Lower lobe of right lung (tissue), 2 donors: Measurements from ENCODE around the gene PCYOX1L. TPM values are rescaled to one million over a fixed set of nuclear protein-coding genes. Genes with fewer than 3 reads are reported as not detected.

Experiments used
- ATAC-seq, 2 donors: fragments of 200-7000 bp; cut with Tn5 transposase; one replicate each; pipeline ENCODE4 v1.9.1; 2020 to 2022; ENCODE audit warnings: mild to moderate bottlenecking in 2 of 2, moderate library complexity in 2 of 2
- DNase-seq: peaks from one replicate; pipeline ENCODE4 v3.0.0-alpha.2; 2020
- H3K27ac ChIP-seq: fragments of 200-600 bp; one replicate; pipeline ENCODE4 v1.8.0; 2022
- H3K27me3 ChIP-seq: fragments of 200-600 bp; one replicate; pipeline ENCODE4 v1.8.0; 2022; ENCODE audit warnings: low read depth
- H3K36me3 ChIP-seq: fragments of 200-600 bp; one replicate; pipeline ENCODE4 v1.8.0; 2022; ENCODE audit warnings: mild to moderate bottlenecking
- H3K4me1 ChIP-seq: fragments of 200-600 bp; one replicate; pipeline ENCODE4 v1.8.0; 2022
- H3K4me3 ChIP-seq: fragments of 200-600 bp; one replicate; pipeline ENCODE4 v1.8.0; 2022; ENCODE audit warnings: mild to moderate bottlenecking
- H3K9me3 ChIP-seq: fragments of 200-600 bp; one replicate; pipeline ENCODE4 v1.8.0; 2022
- intact Hi-C: fragments of 100-400 bp; cut with DNase I; formaldehyde crosslinking; loops from one replicate; pipeline ENCODE4 v1.11.0; 2022
- total RNA-seq: library from RNA; stranded (reverse); fragmentation: NEBNext Ultra II Directional; extraction: Animal tissue kit (Norgen Biotek cat#: 25700); gene quantifications from one replicate; pipeline ENCODE4 v1.2.1, GENCODE V29; 2021
- TF ChIP-seq, protein P1 (sequence below): fragments of 200-600 bp; IDR thresholded peaks from one replicate; pipeline ENCODE4 v1.8.0; 2022; ENCODE audit warnings: antibody characterized with exemption, mild to moderate bottlenecking
- donor health status: DM: no; HTN: yes; CAD: no; lungs with severe emphysema.

Gene PCYOX1L
- total RNA-seq, 1 donor from 2014 or later = 5.9 TPM

DNA sequence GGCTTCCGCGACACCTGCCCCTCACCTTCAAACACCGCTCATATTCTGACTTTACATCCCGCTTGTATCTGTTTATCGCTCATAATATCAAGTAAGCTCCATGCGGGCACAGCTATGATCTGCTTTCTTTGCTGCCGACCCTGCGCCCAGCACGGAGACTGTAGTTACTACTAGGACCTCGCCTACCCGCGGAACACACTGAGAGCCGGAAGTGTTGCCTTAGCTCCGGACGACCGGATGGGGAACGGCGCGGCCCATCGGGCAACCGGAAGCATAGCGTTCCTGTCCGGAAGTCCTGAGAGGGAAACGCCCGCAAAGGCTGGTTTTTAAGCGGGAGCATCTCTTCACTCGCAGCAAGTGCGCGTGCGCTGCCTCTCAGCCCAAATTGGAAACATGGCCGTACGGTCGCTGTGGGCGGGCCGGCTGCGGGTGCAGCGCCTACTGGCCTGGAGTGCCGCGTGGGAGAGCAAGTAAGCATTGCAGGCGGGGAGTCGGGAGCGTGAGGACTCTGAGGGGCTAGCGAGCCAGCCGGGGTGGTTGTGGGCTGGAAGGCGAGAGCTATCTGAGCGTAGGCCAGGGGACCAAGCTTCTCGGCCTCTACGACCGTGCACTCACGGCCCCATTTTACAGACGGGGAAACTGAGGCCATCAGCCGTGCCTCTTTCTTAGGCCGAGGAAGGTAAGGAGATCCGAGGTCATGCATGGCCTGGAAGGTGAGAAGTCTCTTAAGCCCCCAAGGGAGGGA is 12.5 kb upstream of the PCYOX1L start, which contains the start of gene GRPEL2:
Gene GRPEL2, plus strand, starts transcription at position 353 of the 745 bp plus-strand sequence. Its CDS starts 41 bp downstream, at position 394.
- ATAC-seq (peak; percentile 99), DNase-seq (peak; percentile 97)
- peaks cover 29% of the 10 kb centered on the region for H3K4me1 ChIP-seq
- no peaks in the 10 kb centered on the region for H3K27me3 ChIP-seq
- TF ChIP-seq, protein P1, sequence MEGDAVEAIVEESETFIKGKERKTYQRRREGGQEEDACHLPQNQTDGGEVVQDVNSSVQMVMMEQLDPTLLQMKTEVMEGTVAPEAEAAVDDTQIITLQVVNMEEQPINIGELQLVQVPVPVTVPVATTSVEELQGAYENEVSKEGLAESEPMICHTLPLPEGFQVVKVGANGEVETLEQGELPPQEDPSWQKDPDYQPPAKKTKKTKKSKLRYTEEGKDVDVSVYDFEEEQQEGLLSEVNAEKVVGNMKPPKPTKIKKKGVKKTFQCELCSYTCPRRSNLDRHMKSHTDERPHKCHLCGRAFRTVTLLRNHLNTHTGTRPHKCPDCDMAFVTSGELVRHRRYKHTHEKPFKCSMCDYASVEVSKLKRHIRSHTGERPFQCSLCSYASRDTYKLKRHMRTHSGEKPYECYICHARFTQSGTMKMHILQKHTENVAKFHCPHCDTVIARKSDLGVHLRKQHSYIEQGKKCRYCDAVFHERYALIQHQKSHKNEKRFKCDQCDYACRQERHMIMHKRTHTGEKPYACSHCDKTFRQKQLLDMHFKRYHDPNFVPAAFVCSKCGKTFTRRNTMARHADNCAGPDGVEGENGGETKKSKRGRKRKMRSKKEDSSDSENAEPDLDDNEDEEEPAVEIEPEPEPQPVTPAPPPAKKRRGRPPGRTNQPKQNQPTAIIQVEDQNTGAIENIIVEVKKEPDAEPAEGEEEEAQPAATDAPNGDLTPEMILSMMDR = no peak
- intact Hi-C loops = no loop called here
- H3K27ac ChIP-seq = peak within 1 kb of the TSS; percentile 82
- H3K4me3 ChIP-seq = peak within 1 kb of the TSS; percentile 92
- no peaks in the 10 kb centered on the region for H3K9me3 ChIP-seq
- H3K36me3 ChIP-seq = peaks cover 28% of the 10 kb centered on the region

DNA sequence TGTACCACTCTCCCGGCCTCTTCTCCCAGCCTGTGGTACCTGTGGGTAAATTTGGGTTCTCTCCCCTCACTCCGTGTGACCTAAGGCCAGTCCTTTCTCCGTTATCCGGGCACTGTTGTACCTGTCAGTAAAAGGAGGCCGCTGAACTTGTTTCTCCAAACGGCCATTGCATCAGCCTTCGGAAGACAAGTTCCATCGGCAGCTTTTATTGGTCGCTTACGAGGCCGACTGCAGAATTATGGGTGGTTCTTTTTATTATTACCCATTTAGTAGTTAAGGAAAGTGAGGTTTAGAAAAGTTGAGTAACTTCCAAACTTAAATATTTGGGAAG is 12.0 kb upstream of the PCYOX1L start:
- H3K4me3 ChIP-seq = peak overlapping the region; percentile 92
- peaks cover 31% of the 10 kb centered on the region for H3K36me3 ChIP-seq
- no peaks in the 10 kb centered on the region for H3K9me3 ChIP-seq
- intact Hi-C loops = no loop called here
- peaks cover 29% of the 10 kb centered on the region for H3K4me1 ChIP-seq
- H3K27ac ChIP-seq = peak overlapping the region; percentile 82
- TF ChIP-seq, protein P1 = no peak
- H3K27me3 ChIP-seq = no peaks in the 10 kb centered on the region
- ATAC-seq = peak in 1 of 2 donors; percentile 4
- no peak for DNase-seq

DNA sequence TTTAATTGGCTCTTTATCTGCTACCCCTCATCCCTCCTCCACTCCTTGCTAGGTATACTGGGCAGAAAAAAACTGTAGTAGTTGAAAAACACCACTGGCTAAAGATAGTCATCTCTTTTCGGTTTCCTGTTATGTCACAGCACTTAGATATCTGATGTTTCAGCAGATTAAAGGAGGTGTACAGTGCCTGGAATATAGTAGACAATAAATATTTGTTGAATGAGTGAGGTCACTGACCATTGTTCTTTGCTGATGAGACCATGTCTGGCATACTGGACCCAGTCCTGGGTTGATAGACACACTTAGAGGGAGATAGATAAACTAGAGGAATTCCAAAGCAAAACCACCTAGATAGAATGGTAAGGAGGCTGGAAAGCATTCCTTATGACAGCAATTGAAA is 9.3 kb upstream of the PCYOX1L start:
- no peaks in the 10 kb centered on the region for H3K9me3 ChIP-seq
- TF ChIP-seq, protein P1 = no peak
- peak overlapping the region; percentile 14 for H3K27ac ChIP-seq
- H3K27me3 ChIP-seq = no peaks in the 10 kb centered on the region
- no peak for DNase-seq
- H3K36me3 ChIP-seq = peaks cover 57% of the 10 kb centered on the region
- intact Hi-C loops = no loop called here
- ATAC-seq = no peak
- peaks cover 29% of the 10 kb centered on the region for H3K4me1 ChIP-seq
- H3K4me3 ChIP-seq = no peak overlapping the region

DNA sequence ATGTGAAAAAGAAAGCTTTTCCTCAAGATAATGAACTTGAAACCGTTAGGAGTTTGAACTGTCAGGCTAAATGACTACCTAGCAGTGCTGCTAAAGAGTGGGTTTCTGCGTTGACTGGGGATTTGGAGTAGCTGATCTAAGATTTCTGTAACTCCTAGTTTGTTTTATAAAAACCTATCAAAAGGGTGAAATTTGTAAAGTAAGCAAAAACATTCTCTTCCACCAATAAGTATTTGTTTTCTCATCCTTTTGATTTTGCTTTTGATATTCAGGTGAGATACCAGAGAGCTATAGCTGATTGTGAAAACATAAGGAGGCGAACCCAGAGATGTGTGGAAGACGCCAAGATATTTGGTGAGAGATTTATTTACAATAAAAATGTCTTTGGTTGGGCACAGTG is 8.5 kb upstream of the PCYOX1L start:
- H3K9me3 ChIP-seq = no peaks in the 10 kb centered on the region
- H3K27me3 ChIP-seq = no peaks in the 10 kb centered on the region
- intact Hi-C loops = no loop called here
- TF ChIP-seq, protein P1 = no peak
- no peak for DNase-seq
- H3K4me3 ChIP-seq = no peak overlapping the region
- ATAC-seq = no peak
- H3K36me3 ChIP-seq = peaks cover 65% of the 10 kb centered on the region
- peak overlapping the region; percentile 14 for H3K27ac ChIP-seq
- H3K4me1 ChIP-seq = peaks cover 26% of the 10 kb centered on the region

DNA sequence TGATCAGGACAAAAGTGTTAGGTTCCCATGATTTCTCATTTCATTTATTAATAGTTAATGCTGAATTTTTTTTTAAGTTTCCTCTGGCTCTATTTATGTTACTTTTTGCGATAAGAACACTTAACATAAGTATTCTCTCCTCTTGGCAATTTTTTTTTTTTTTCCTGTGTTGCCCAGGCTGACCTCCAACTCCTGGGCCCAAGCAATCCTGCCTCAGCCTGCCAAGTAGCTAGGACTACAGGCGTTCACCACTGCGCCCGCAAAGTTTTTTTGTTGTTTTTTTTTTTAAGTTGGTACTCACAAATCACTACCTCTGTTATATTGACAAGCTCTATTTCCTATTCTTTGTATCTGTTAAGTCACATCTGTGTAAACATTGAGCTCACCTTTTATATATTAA is 5.7 kb upstream of the PCYOX1L start:
- no peak overlapping the region for H3K4me3 ChIP-seq
- no peak for DNase-seq
- peaks cover 75% of the 10 kb centered on the region for H3K36me3 ChIP-seq
- ATAC-seq = no peak
- no peaks in the 10 kb centered on the region for H3K9me3 ChIP-seq
- TF ChIP-seq, protein P1 = no peak
- no peak overlapping the region for H3K27ac ChIP-seq
- intact Hi-C loops = no loop called here
- no peaks in the 10 kb centered on the region for H3K27me3 ChIP-seq
- peaks cover 10% of the 10 kb centered on the region for H3K4me1 ChIP-seq
